Ectodermal cell (in vitro differentiated cells): Measurements from ENCODE around the gene SETDB2.

ENCODE experiments used
- H3K27ac ChIP-seq: 2 replicates; pipeline ENCODE4 v1.7.0; 2013; ENCODE audit warnings: mild to moderate bottlenecking, low read depth, low read length; ENCODE audit not compliant: insufficient read depth, poor library complexity, severe bottlenecking
- H3K27me3 ChIP-seq: 2 replicates; pipeline ENCODE4 v1.7.0; 2013; ENCODE audit warnings: mild to moderate bottlenecking, low read length; ENCODE audit not compliant: insufficient read depth, control insufficient read depth, poor library complexity, severe bottlenecking
- H3K36me3 ChIP-seq: one replicate; pipeline ENCODE4 v1.7.0; 2013; ENCODE audit warnings: low read length; ENCODE audit not compliant: control insufficient read depth, insufficient read depth
- H3K4me1 ChIP-seq: one replicate; pipeline ENCODE4 v1.7.0; 2013; ENCODE audit warnings: low read length; ENCODE audit not compliant: control insufficient read depth, insufficient read depth
- H3K4me3 ChIP-seq: 2 replicates; pipeline ENCODE4 v1.7.0; 2013; ENCODE audit warnings: low read depth, low read length, control low read depth; ENCODE audit not compliant: insufficient read depth
- H3K9me3 ChIP-seq: 2 replicates; pipeline ENCODE4 v1.7.0; 2013; ENCODE audit warnings: mild to moderate bottlenecking, low read length, moderate library complexity; ENCODE audit not compliant: control insufficient read depth
- WGBS, 2 experiments: methylation state at CpG; one replicate each; pipeline ENCODE4 v1.1.7; 2013; ENCODE audit warnings: missing lambda C conversion rate in 2 of 2; 5-methylcytosine and 5-hydroxymethylcytosine counted together

SETDB2 gene

GRCh38 chr13:49446473-49446872 is 2.4 kb downstream of the SETDB2 start:
- no peak overlapping the region for H3K4me3 ChIP-seq

GRCh38 chr13:49448753-49449152 is 4.7 kb downstream of the SETDB2 start:
- Histone ChIP-seq H3K4me1 (peaks cover 3% of the 10 kb centered on the region), H3K9me3 (no peaks in the 10 kb centered on the region), H3K36me3 (no peaks in the 10 kb centered on the region), H3K27me3 (no peaks in the 10 kb centered on the region), H3K27ac (no peak overlapping the region), H3K4me3 (no peak overlapping the region)
- 92% methylated on average over 2 of the region's 2 CpGs; no CpG with 5 or more reads in 1 of the 2 experiments for WGBS, 2 experiments

More at GRCh38 chr13:49446473-49446872, 2.4 kb downstream of the SETDB2 start:
- Histone ChIP-seq H3K36me3 (no peaks in the 10 kb centered on the region), H3K4me1 (peaks cover 3% of the 10 kb centered on the region), H3K9me3 (no peaks in the 10 kb centered on the region), H3K27me3 (no peaks in the 10 kb centered on the region), H3K27ac (no peak overlapping the region)

- no peaks in the 10 kb centered on the region for H3K36me3 ChIP-seq
- H3K27me3 ChIP-seq = no peaks in the 10 kb centered on the region
- H3K9me3 ChIP-seq = no peaks in the 10 kb centered on the region
- H3K4me1 ChIP-seq = peaks cover 2% of the 10 kb centered on the region
- no peak overlapping the region for H3K4me3 ChIP-seq
- WGBS, 2 experiments = 70 to 93% methylated on average over 1 to 3 of the region's 3 CpGs
- H3K27ac ChIP-seq = peak overlapping the region; percentile 27
These were observed 6.2 kb downstream of the SETDB2 start for GRCh38 chr13:49450105-49450819.

- H3K4me1 ChIP-seq = no peaks in the 10 kb centered on the region
- H3K36me3 ChIP-seq = no peaks in the 10 kb centered on the region
- no peaks in the 10 kb centered on the region for H3K9me3 ChIP-seq
- no peak overlapping the region for H3K4me3 ChIP-seq
- H3K27me3 ChIP-seq = no peaks in the 10 kb centered on the region
- 94% methylated on average over 5 to 6 of the region's 8 CpGs for WGBS, 2 experiments
- no peak overlapping the region for H3K27ac ChIP-seq
These were observed 8.8 kb downstream of the SETDB2 start for GRCh38 chr13:49452725-49453457.

GRCh38 chr13:49453465-49453864 is 9.4 kb downstream of the SETDB2 start:
- no peak overlapping the region for H3K4me3 ChIP-seq
- H3K36me3 ChIP-seq = no peaks in the 10 kb centered on the region
- H3K27me3 ChIP-seq = no peaks in the 10 kb centered on the region
- no peak overlapping the region for H3K27ac ChIP-seq
- 92 to 94% methylated on average over 7 of the region's 7 CpGs for WGBS, 2 experiments
- H3K9me3 ChIP-seq = no peaks in the 10 kb centered on the region
- H3K4me1 ChIP-seq = no peaks in the 10 kb centered on the region

GRCh38 chr13:49454388-49455006 is 10.4 kb downstream of the SETDB2 start:
- WGBS, 2 experiments = 84% methylated on average over 4 of the region's 4 CpGs; no CpG with 5 or more reads in 1 of the 2 experiments

GRCh38 chr13:49455007-49455398 is 10.9 kb downstream of the SETDB2 start:
- no peaks in the 10 kb centered on the region for H3K36me3 ChIP-seq
- H3K27me3 ChIP-seq = no peaks in the 10 kb centered on the region
- no peaks in the 10 kb centered on the region for H3K4me1 ChIP-seq
- H3K27ac ChIP-seq = no peak overlapping the region
- no peaks in the 10 kb centered on the region for H3K9me3 ChIP-seq
- no peak overlapping the region for H3K4me3 ChIP-seq

More at GRCh38 chr13:49454388-49455006, 10.4 kb downstream of the SETDB2 start:
- Histone ChIP-seq H3K27me3 (no peaks in the 10 kb centered on the region), H3K27ac (no peak overlapping the region), H3K9me3 (no peaks in the 10 kb centered on the region), H3K36me3 (no peaks in the 10 kb centered on the region), H3K4me3 (no peak overlapping the region), H3K4me1 (no peaks in the 10 kb centered on the region)

- 100% methylated on average over 1 of the region's 1 CpG; no CpG with 5 or more reads in 1 of the 2 experiments for WGBS, 2 experiments
- H3K27me3 ChIP-seq = no peaks in the 10 kb centered on the region
- no peak overlapping the region for H3K4me3 ChIP-seq
- H3K4me1 ChIP-seq = no peaks in the 10 kb centered on the region
- peaks cover 3% of the 10 kb centered on the region for H3K36me3 ChIP-seq
- peaks cover 1% of the 10 kb centered on the region for H3K9me3 ChIP-seq
- no peak overlapping the region for H3K27ac ChIP-seq
These were observed 12.1 kb downstream of the SETDB2 start for GRCh38 chr13:49456156-49456555.

- no peak overlapping the region for H3K4me3 ChIP-seq
- H3K4me1 ChIP-seq = no peaks in the 10 kb centered on the region
- 90 to 91% methylated on average over 5 of the region's 7 CpGs for WGBS, 2 experiments
- H3K36me3 ChIP-seq = peaks cover 14% of the 10 kb centered on the region
- peaks cover 2% of the 10 kb centered on the region for H3K9me3 ChIP-seq
- no peak overlapping the region for H3K27ac ChIP-seq
- H3K27me3 ChIP-seq = no peaks in the 10 kb centered on the region
These were observed 13.1 kb downstream of the SETDB2 start for GRCh38 chr13:49457221-49457620.

- 100% methylated on average over 1 of the region's 1 CpG for WGBS, 2 experiments
- Histone ChIP-seq H3K4me3 (no peak overlapping the region), H3K4me1 (no peaks in the 10 kb centered on the region), H3K27me3 (no peaks in the 10 kb centered on the region), H3K36me3 (peaks cover 15% of the 10 kb centered on the region), H3K27ac (no peak overlapping the region), H3K9me3 (peaks cover 2% of the 10 kb centered on the region)
These were observed 15.5 kb downstream of the SETDB2 start for GRCh38 chr13:49459580-49459979.
